Neural crest cell (in vitro differentiated cells): ENCODE results near the gene SNRNP200. TPM values are rescaled to one million over a fixed set of nuclear protein-coding genes. Genes with fewer than 3 reads are reported as not detected.

Experiments
- DNase-seq: peaks from one replicate; pipeline ENCODE4 v3.0.0; 2021; ENCODE audit warnings: low read depth, mixed read lengths, low spot score
- H3K27ac Mint-ChIP-seq: one replicate; pipeline ENCODE4 v1.8.0; 2021; ENCODE audit warnings: mild to moderate bottlenecking, mixed read lengths; ENCODE audit not compliant: unreplicated experiment
- H3K27me3 Mint-ChIP-seq: 2 replicates; pipeline ENCODE4 v1.8.0; 2021; ENCODE audit warnings: low read depth, mild to moderate bottlenecking, mixed read lengths
- H3K36me3 Mint-ChIP-seq: 2 replicates; pipeline ENCODE4 v1.8.0; 2021; ENCODE audit warnings: low read depth, mild to moderate bottlenecking, mixed read lengths
- H3K4me1 Mint-ChIP-seq: 2 replicates; pipeline ENCODE4 v1.8.0; 2021; ENCODE audit warnings: mixed read lengths
- H3K4me3 Mint-ChIP-seq: one replicate; pipeline ENCODE4 v1.8.0; 2021; ENCODE audit warnings: mild to moderate bottlenecking, mixed read lengths
- H3K9me3 Mint-ChIP-seq: 2 replicates; pipeline ENCODE4 v1.8.0; 2021; ENCODE audit warnings: mixed read lengths
- CTCF ChIP-seq: fragments of 200-600 bp; sonication (generic); conservative IDR thresholded peaks from 2 replicates; pipeline ENCODE4 v1.5.0; 2021; ENCODE audit warnings: antibody characterized with exemption, mild to moderate bottlenecking
- total RNA-seq: library from RNA; stranded (reverse); gene quantifications from 2 replicates; pipeline ENCODE4 v1.2.1, GENCODE V29; 2021

Gene SNRNP200
- total RNA-seq, 1 donor from 2014 or later = 250 TPM

GRCh38 chr2:96329874-96330273, 24.5 kb upstream of the SNRNP200 start:
- peaks cover 16% of the 10 kb centered on the region for H3K36me3 Mint-ChIP-seq
- H3K9me3 Mint-ChIP-seq = no peaks in the 10 kb centered on the region
- H3K4me3 Mint-ChIP-seq = no peak overlapping the region
- H3K4me1 Mint-ChIP-seq = peaks cover 33% of the 10 kb centered on the region
- no peak for TF ChIP-seq CTCF
- no peak overlapping the region for H3K27ac Mint-ChIP-seq
- DNase-seq = no peak
- H3K27me3 Mint-ChIP-seq = peaks cover 5% of the 10 kb centered on the region

- Mint-ChIP-seq H3K27me3 (peaks cover 9% of the 10 kb centered on the region), H3K4me1 (peaks cover 33% of the 10 kb centered on the region), H3K4me3 (no peak overlapping the region), H3K36me3 (peaks cover 16% of the 10 kb centered on the region), H3K9me3 (no peaks in the 10 kb centered on the region), H3K27ac (no peak overlapping the region)
- no peak for DNase-seq
- TF ChIP-seq CTCF = no peak
These were observed 24.1 kb upstream of the SNRNP200 start for GRCh38 chr2:96329456-96329855.

GRCh38 chr2:96326990-96327820, 21.9 kb upstream of the SNRNP200 start:
- no peak for DNase-seq
- Mint-ChIP-seq H3K27me3 (peaks cover 25% of the 10 kb centered on the region), H3K9me3 (no peaks in the 10 kb centered on the region), H3K36me3 (peaks cover 16% of the 10 kb centered on the region), H3K4me3 (peak overlapping the region; percentile 51), H3K27ac (no peak overlapping the region), H3K4me1 (peaks cover 27% of the 10 kb centered on the region)
- TF ChIP-seq CTCF = no peak

GRCh38 chr2:96326564-96326963, 21.2 kb upstream of the SNRNP200 start:
- Mint-ChIP-seq H3K9me3 (no peaks in the 10 kb centered on the region), H3K4me1 (peaks cover 31% of the 10 kb centered on the region), H3K4me3 (peak overlapping the region; percentile 51), H3K27me3 (peaks cover 30% of the 10 kb centered on the region), H3K27ac (no peak overlapping the region), H3K36me3 (peaks cover 16% of the 10 kb centered on the region)
- no peak for DNase-seq
- no peak for TF ChIP-seq CTCF

- H3K36me3 Mint-ChIP-seq = peaks cover 16% of the 10 kb centered on the region
- peaks cover 37% of the 10 kb centered on the region for H3K27me3 Mint-ChIP-seq
- no peak for DNase-seq
- peaks cover 36% of the 10 kb centered on the region for H3K4me1 Mint-ChIP-seq
- no peaks in the 10 kb centered on the region for H3K9me3 Mint-ChIP-seq
- no peak overlapping the region for H3K27ac Mint-ChIP-seq
- no peak for TF ChIP-seq CTCF
- H3K4me3 Mint-ChIP-seq = peak overlapping the region; percentile 89
These were observed 20.5 kb upstream of the SNRNP200 start for GRCh38 chr2:96325884-96326255.
